HG02642 (cell line): ENCODE measurements around the gene ADAM12.
"Not testable (repeated sequence)": the region's sequence is repeated elsewhere in the genome, so short reads cannot be mapped to it uniquely, and the experiment has no call there.

Experiments
- ATAC-seq: cut with Tn5 transposase; IDR thresholded peaks from one replicate; pipeline ENCODE4 v1.9.1; 2021; ENCODE audit warnings: mild to moderate bottlenecking; ENCODE audit not compliant: unreplicated experiment, poor library complexity

ADAM12 gene

DNA sequence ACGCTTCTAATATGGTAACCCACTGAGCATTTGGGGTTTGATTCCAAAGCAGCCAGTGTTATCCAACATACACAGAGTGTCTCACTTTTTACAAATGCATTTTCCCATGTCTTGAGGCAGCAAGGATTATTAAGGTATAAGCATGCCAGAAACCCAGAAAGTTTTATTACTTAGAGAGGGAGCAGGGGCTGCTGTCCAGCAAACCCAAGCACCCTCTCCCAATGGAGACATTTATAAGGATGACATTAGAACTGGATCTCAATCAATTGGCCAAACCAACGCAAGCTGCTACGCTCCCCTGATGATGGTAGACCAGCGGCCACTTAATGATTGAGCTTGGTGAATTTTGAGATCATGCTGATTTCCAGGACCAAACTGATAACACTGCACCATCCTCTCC is 315.7 kb downstream of the ADAM12 start:
- ATAC-seq: no peak

- ATAC-seq: no peak
Measured at GRCh38 chr10:126070476-126071215, 317.6 kb downstream of the ADAM12 start.

- ATAC-seq: no peak
Measured at GRCh38 chr10:126068322-126068721, 320.0 kb downstream of the ADAM12 start.

DNA sequence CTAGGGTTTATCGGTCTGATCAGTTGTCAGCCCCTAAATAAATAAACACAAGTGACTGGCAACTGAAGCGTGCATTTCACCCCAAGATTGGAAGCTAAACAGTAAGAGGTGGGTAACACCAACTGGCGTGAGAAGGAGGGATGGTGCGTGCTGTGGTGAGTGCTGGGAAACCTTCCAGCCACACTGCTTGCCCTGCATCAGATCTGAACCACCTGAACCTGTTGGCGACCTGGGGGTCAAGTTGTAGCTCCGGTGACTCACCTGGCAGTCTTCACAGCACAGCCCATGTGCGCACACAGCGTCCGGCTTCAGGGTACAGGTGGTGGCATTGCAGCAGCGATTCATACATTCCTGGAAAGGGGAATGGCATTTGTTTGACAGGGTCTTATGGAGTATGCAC is 321.8 kb downstream of the ADAM12 start:
- no peak for ATAC-seq

GRCh38 chr10:126065751-126066377 is 322.4 kb downstream of the ADAM12 start:
- ATAC-seq: no peak

- ATAC-seq: no peak
Measured at GRCh38 chr10:126064512-126064911, 323.8 kb downstream of the ADAM12 start.

DNA sequence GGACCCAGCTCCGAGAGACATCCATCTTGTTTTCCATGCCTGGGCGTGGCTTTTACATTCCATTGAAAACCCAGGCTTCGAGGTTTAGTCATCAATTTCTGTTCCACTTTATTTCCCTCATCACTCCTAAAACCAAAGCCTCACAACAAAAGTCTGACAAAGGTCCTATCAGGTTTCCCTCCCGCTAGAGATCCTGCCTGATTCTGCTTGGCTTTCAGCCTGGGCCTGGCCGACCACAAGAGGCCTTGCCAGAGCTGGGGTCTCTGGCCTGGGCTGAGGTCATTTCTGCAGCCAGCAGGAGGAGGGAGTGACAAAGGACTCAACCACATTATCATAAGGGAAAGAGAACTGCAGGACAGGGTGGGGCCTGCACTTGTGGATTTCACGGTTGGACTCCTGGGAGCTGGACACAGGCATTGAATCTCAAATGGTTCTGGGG is 324.9 kb downstream of the ADAM12 start:
- no peak for ATAC-seq

DNA sequence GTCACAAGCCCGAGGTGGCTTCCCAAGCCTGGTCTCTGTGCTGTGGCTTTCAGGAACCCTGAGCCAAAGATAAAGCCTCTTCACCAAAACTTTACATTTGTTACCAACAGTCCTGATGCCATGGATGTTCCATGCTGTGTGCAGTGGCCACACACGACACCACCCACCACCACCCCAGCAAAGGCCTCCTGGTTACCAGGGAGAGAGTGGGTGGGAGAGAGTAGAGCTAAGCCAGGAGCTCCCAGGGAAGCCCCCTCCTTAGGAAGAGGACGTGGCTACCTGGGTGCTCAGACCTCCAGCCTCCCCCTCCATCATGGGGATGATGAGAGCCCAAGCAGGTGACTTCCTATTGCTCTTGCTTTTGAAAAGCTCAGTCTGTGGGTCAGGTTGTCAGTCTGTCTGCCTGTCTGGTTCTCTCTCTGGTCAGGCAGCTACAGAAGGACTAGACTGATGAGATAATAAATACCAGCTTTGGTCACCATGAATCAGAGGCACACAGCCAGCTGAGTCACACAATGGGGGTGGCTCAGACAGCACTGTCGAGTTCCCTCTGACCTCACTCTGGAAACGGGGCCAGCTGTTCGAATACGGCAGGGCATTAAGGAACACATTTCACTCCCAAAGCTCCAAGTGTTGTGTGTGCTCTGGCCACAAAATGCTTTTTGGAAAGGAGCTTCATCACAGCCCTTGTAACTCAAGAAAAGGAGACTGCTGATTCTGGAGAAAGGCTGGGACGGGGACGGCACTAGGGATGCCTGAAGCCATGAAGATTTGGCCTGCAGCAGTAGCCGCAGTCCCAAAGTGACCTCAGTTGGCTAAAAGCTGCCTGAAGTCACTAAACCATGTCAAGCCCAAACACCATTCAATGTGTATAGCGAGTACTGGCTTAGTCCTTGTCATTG is 325.9 kb downstream of the ADAM12 start:
- ATAC-seq: no peak

- ATAC-seq: no peak
Measured at GRCh38 chr10:126061526-126061925, 326.8 kb downstream of the ADAM12 start.

- no peak for ATAC-seq
Measured at GRCh38 chr10:126060261-126060931, 327.9 kb downstream of the ADAM12 start.

DNA sequence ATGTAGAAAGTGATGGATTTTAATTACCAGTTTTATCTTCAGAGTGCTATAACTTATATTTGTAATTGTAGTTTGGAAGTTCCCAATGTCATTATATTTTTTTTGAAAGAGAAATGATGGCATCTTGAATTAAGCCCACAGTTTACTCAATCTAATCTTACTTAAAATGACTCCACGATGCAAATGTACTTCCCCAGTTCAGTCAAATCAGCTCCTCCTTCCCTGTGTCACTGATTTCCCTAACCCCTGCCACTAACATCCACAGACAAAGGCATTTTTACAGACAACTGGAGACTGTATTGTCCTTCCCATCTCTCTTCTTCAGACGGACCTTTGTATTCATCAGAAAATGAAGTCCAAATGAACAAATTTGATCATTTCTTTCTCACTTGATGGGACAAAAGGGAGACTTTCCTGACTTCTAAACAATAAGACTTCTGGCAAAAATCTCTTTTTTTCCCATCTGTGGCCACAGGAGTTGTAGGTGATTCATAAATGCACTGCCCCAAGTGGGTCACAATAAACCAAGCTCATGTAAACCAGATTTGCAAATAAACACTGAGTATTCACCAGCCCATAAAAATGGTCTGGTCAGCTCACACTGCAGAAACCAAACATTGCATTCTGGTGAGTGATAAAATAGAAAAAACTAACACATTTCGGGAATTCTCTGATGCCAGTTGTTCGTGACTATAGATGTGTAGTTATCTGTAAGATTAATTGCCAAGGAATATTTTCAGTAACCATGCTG is 329.0 kb downstream of the ADAM12 start:
- no peak for ATAC-seq

DNA sequence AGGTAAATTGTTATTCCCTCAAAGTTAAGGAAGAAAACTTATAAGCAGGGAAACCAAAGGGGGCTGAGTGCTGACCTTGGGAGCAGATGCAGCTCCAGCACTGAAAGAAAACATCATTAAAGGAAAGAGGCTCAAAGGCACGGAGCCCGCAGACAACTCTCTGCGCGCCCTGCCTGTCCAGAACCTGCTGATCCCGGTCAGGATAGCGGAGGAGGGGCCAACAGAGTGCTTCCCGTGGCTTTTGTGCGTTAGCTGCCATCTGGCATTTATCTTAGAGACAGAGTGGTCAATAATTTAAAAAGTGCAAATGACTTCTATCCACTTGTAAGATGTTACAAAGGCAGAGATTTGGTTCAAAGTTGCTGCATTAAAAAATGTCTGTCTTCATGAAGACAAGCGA is 329.8 kb downstream of the ADAM12 start:
- no peak for ATAC-seq

DNA sequence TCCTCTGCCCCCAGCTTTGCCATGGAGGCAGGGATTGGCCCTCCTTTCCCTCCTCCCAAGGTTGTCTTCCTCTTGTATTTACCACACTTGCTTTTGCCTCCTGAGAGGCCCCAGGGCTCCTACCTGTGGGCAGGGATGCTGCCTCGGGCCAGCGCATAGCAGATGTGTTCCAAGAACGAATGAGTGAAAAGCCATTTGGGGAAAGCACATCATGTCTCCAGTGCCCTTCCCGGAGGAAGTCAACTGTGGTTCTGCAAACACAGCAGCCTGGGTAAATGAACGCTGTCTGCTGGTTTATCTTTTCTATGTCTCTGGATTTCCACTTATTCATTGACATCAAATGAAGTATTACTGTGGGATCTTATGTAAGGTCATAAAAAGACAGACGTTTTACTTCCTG is 330.2 kb downstream of the ADAM12 start:
- ATAC-seq: no peak

- ATAC-seq: no peak
Measured at GRCh38 chr10:126057494-126057893, 330.8 kb downstream of the ADAM12 start.

GRCh38 chr10:126054191-126054590 is 334.1 kb downstream of the ADAM12 start:
- no peak for ATAC-seq

GRCh38 chr10:126052171-126052570 is 336.1 kb downstream of the ADAM12 start:
- ATAC-seq: no peak

DNA sequence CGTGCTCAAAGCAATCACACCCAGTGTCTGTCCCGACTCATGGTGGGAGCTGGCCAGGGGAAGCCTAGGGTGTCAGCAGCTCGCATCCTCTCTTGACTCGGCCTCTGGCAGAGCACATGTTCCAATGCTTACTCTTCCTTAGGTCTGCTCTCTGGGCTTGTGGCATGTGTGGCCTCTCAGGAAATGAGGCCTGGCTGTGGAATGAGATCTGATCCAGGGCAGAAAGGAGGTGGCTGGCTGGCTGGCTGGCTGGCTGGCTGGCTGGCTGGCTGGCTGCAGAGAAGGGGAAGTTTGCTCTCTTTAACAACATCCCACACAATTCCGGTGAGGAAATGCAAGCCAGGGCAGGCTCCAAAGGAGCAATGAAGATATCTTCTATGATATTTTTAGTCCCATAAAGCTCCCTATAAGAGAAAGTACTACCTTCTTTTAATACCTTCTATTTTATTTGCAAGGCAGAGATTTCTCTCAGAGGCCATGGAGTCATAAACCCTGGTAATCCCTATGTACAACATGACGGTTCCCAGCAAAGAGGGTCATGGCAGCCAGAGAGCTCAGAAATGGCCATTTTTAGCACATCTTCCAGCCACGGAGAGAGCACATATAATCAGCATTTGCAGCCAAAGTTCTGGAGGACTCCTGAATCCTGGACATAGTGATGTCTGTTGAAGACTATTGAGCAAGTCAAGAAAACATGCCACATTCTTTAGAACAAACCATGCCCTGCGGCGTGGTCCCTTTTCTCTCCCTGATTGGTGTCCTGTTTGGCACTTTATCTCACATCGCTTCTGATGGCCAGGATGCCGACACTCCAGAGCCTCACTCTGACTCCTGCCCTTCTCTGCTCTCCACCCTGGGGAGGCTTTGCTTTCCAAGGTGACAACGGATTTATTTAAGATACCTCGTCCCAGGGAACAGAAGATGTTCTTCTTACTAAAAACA is 338.2 kb downstream of the ADAM12 start:
- no peak for ATAC-seq

GRCh38 chr10:126047749-126048148 is 340.5 kb downstream of the ADAM12 start:
- not testable (repeated sequence) for ATAC-seq

DNA sequence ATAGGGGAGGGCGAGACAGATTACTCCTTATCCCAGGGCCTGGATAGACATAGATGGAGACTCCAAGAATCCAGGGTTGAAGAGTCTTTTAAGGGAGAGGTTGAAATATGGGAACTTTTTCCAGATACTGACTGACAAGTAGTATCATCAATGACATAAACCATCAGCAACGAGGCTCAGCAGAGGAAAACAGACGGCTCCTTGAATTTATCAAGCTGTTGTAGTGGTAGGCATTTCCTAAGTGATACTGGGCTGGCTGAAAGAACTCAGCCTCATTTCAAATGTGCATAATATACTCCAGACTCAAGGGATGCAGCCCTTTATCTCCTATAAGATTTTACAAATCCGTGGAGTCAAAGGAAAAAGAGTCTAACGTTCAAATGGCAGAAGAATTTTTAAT is 341.4 kb downstream of the ADAM12 start:
- no peak for ATAC-seq
